Neural crest cell (in vitro differentiated cells): ENCODE results near the gene EMD. TPM values are rescaled to one million over a fixed set of nuclear protein-coding genes. Genes with fewer than 3 reads are reported as not detected.
A peak's percentile ranks its signal among the peaks of the same experiment; 100 is the strongest.

Experiments used
- DNase-seq: peaks from one replicate; pipeline ENCODE4 v3.0.0; 2021; ENCODE audit warnings: low read depth, mixed read lengths, low spot score
- H3K27ac Mint-ChIP-seq: one replicate; pipeline ENCODE4 v1.8.0; 2021; ENCODE audit warnings: mild to moderate bottlenecking, mixed read lengths; ENCODE audit not compliant: unreplicated experiment
- H3K27me3 Mint-ChIP-seq: 2 replicates; pipeline ENCODE4 v1.8.0; 2021; ENCODE audit warnings: low read depth, mild to moderate bottlenecking, mixed read lengths
- H3K36me3 Mint-ChIP-seq: 2 replicates; pipeline ENCODE4 v1.8.0; 2021; ENCODE audit warnings: low read depth, mild to moderate bottlenecking, mixed read lengths
- H3K4me1 Mint-ChIP-seq: 2 replicates; pipeline ENCODE4 v1.8.0; 2021; ENCODE audit warnings: mixed read lengths
- H3K4me3 Mint-ChIP-seq: one replicate; pipeline ENCODE4 v1.8.0; 2021; ENCODE audit warnings: mild to moderate bottlenecking, mixed read lengths
- H3K9me3 Mint-ChIP-seq: 2 replicates; pipeline ENCODE4 v1.8.0; 2021; ENCODE audit warnings: mixed read lengths
- CTCF ChIP-seq: fragments of 200-600 bp; sonication (generic); conservative IDR thresholded peaks from 2 replicates; pipeline ENCODE4 v1.5.0; 2021; ENCODE audit warnings: antibody characterized with exemption, mild to moderate bottlenecking
- total RNA-seq: library from RNA; stranded (reverse); gene quantifications from 2 replicates; pipeline ENCODE4 v1.2.1, GENCODE V29; 2021

The EMD gene
- total RNA-seq, 1 donor from 2014 or later: 54.3 TPM

GRCh38 chrX:154426916-154427770, 48.0 kb downstream of the EMD start:
- Mint-ChIP-seq H3K9me3 (no peaks in the 10 kb centered on the region), H3K27ac (no peak overlapping the region), H3K4me1 (peaks cover 28% of the 10 kb centered on the region), H3K36me3 (peaks cover 10% of the 10 kb centered on the region), H3K4me3 (peak overlapping the region; percentile 64), H3K27me3 (no peaks in the 10 kb centered on the region)
- no peak for DNase-seq
- no peak for TF ChIP-seq CTCF

DNA sequence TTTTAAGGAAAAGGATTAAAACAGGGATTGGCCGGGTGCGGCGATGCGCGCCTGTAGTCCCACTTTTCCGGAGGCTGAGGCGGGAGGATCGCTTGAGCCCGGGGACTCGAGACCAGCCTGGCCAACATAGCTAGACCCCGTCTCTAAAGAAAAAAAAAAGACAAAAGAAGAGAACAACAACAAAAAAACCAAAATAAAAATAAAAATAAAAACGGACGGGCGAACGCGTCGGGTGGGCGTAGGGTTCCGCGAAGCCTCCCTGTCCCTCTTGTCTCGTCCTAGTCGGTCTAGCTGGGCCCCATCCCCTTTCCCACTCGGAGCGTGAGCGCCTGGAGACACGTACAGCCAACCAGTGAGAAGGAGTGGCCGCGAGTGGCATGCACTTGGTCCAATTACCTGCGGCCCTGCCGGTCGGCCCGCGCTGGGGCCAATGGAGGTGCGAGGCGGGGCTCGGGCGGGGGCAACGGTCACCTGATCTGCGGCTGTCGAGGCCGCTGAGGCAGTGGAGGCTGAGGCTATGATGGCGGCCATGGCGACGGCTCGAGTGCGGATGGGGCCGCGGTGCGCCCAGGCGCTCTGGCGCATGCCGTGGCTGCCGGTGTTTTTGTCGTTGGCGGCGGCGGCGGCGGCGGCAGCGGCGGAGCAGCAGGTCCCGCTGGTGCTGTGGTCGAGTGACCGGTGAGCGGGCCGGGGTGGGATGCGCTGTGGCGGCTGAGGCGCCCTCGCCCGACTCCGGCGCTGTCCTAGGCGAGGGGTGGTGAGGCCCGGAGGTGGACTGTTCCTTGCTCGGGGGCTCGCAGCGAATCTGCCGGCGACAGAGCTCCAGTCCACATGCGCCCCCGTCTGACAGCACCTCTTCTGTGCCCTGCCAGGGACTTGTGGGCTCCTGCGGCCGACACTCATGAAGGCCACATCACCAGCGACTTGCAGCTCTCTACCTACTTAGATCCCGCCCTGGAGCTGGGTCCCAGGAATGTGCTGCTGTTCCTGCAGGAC, 49.4 kb downstream of the EMD start, which contains the start of gene ATP6AP1:
Gene ATP6AP1, plus strand, starts transcription at position 502 of the 996 bp plus-strand sequence. Its CDS starts 16 bp downstream, at position 518.
- DNase-seq: peak; percentile 71
- H3K4me3 Mint-ChIP-seq: peak within 1 kb of the TSS; percentile 85
- no peaks in the 10 kb centered on the region for H3K27me3 Mint-ChIP-seq
- peaks cover 14% of the 10 kb centered on the region for H3K36me3 Mint-ChIP-seq
- peaks cover 28% of the 10 kb centered on the region for H3K4me1 Mint-ChIP-seq
- no peak within 1 kb of the TSS for H3K27ac Mint-ChIP-seq
- H3K9me3 Mint-ChIP-seq: no peaks in the 10 kb centered on the region
- TF ChIP-seq CTCF: no peak

DNA sequence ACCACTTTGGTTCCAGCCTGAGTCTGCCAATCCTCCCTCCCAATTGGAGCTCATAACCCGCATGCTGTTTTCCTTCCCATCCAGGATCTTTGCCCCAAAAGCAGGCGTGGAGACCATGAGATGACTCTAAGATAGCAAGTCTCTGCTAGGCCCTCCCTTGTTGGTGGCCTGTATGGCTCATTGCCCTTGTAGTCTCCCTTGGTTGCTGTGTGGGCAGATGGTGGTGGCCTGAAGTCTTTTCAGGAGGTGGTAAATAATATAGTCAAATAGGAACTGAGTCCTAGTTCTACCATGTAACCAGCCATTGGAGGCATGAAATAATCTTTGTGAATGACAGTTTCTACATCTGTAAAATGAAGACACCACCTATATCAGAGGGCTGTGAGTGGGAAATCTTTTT, 50.6 kb downstream of the EMD start:
- Mint-ChIP-seq H3K4me1 (peaks cover 20% of the 10 kb centered on the region), H3K9me3 (no peaks in the 10 kb centered on the region), H3K36me3 (peaks cover 15% of the 10 kb centered on the region), H3K27ac (peak overlapping the region; percentile 57), H3K27me3 (no peaks in the 10 kb centered on the region), H3K4me3 (peak overlapping the region; percentile 85)
- no peak for DNase-seq
- TF ChIP-seq CTCF: no peak

- H3K27ac Mint-ChIP-seq: peak overlapping the region; percentile 35
- peak overlapping the region; percentile 69 for H3K4me3 Mint-ChIP-seq
- peaks cover 20% of the 10 kb centered on the region for H3K4me1 Mint-ChIP-seq
- H3K27me3 Mint-ChIP-seq: no peaks in the 10 kb centered on the region
- H3K9me3 Mint-ChIP-seq: no peaks in the 10 kb centered on the region
- TF ChIP-seq CTCF: no peak
- peaks cover 15% of the 10 kb centered on the region for H3K36me3 Mint-ChIP-seq
- DNase-seq: no peak
Observed at GRCh38 chrX:154430479-154430878, 51.4 kb downstream of the EMD start.

- no peaks in the 10 kb centered on the region for H3K9me3 Mint-ChIP-seq
- no peak for DNase-seq
- H3K27me3 Mint-ChIP-seq: no peaks in the 10 kb centered on the region
- H3K4me1 Mint-ChIP-seq: peaks cover 22% of the 10 kb centered on the region
- H3K27ac Mint-ChIP-seq: no peak overlapping the region
- H3K36me3 Mint-ChIP-seq: peaks cover 15% of the 10 kb centered on the region
- peak overlapping the region; percentile 69 for H3K4me3 Mint-ChIP-seq
- TF ChIP-seq CTCF: no peak
Observed at GRCh38 chrX:154430916-154431315, 51.8 kb downstream of the EMD start.

Other genes with a start within 250 kb of the EMD start
- gene OPN1LW, start 235.1 kb upstream of the EMD start, total RNA-seq: not detected in 2 replicates
- gene OPN1MW, start 196.7 kb upstream of the EMD start, total RNA-seq: not detected in 2 replicates
- not detected in 2 replicates for gene OPN1MW2, start 159.5 kb upstream of the EMD start, total RNA-seq
- gene OPN1MW3, start 121.7 kb upstream of the EMD start, total RNA-seq: not detected in 2 replicates
- gene TEX28, start 84.2 kb upstream of the EMD start, total RNA-seq: not detected in 2 replicates
- gene TKTL1, start 83.5 kb upstream of the EMD start, total RNA-seq: 0.91 and 1.1 TPM in 2 replicates
- gene FLNA, start 4.7 kb upstream of the EMD start, total RNA-seq: 786 and 809 TPM in 2 replicates
- 2,853 and 2,857 TPM in 2 replicates for gene RPL10, start 19.1 kb downstream of the EMD start, total RNA-seq
- gene DNASE1L1, start 30.0 kb downstream of the EMD start, total RNA-seq: 9.3 and 11.5 TPM in 2 replicates
- gene TAFAZZIN, start 32.2 kb downstream of the EMD start, total RNA-seq: 45.7 and 47.1 TPM in 2 replicates
- gene ATP6AP1, start 49.4 kb downstream of the EMD start, total RNA-seq: 78.2 and 79.8 TPM in 2 replicates
- 206 and 210 TPM in 2 replicates for gene GDI1, start 57.9 kb downstream of the EMD start, total RNA-seq
- gene FAM50A, start 64.8 kb downstream of the EMD start, total RNA-seq: 68.8 and 69.0 TPM in 2 replicates
- gene PLXNA3, start 79.0 kb downstream of the EMD start, total RNA-seq: 74.1 and 75.1 TPM in 2 replicates
- 20.7 and 22.6 TPM in 2 replicates for gene LAGE3, start 100.0 kb downstream of the EMD start, total RNA-seq
- gene UBL4A, start 107.3 kb downstream of the EMD start, total RNA-seq: 39.2 and 39.5 TPM in 2 replicates
- 7.8 TPM in 2 replicates for gene SLC10A3, start 111.3 kb downstream of the EMD start, total RNA-seq
- 25.8 and 29.9 TPM in 2 replicates for gene FAM3A, start 136.9 kb downstream of the EMD start, total RNA-seq
- gene G6PD, start 167.6 kb downstream of the EMD start, total RNA-seq: 84.4 and 93.9 TPM in 2 replicates
- 20.3 and 21.3 TPM in 2 replicates for gene IKBKG, start 168.3 kb downstream of the EMD start, total RNA-seq
- gene CTAG1A, start 205.8 kb downstream of the EMD start, total RNA-seq: not detected in 2 replicates
- not detected in 2 replicates for gene CTAG1B, start 240.0 kb downstream of the EMD start, total RNA-seq